IMR-90 (cell line): Measurements from ENCODE around the gene SPATS2L. TPM values are rescaled to one million over a fixed set of nuclear protein-coding genes. Genes with fewer than 3 reads are reported as not detected.

Source experiments
- ATAC-seq: fragments of 200-7000 bp; cut with Tn5 transposase; 2 replicates; pipeline ENCODE4 v1.9.1; 2020; ENCODE audit warnings: low read depth, mild to moderate bottlenecking, moderate library complexity
- BruUV-seq: library from RNA; stranded (reverse); fragments of 400-500 nt; replicated peaks from 2 replicates; lab custom pipeline; 2021; lab: Mats Ljungman, UMichigan
- CTCF ChIA-PET: fragments of 300-600 bp; formaldehyde crosslinking; extraction: SDS; loops from one replicate; lab custom pipeline; 2021; ENCODE audit warnings: antibody characterized with exemption; lab: Yijun Ruan, JAX
- POLR2A ChIA-PET: fragments of 300-600 bp; sonication (Branson Sonifier 250); formaldehyde crosslinking; loops from one replicate; lab custom pipeline; 2022; ENCODE audit warnings: antibody characterized with exemption; ENCODE audit not compliant: unreplicated experiment; lab: Charles Lee
- DNase-seq: peaks from one replicate; pipeline ENCODE4 v3.0.0; 2013
- H2AFZ ChIP-seq: replicated peaks from 2 replicates; pipeline ENCODE3; 2013; ENCODE audit warnings: low read length, mild to moderate bottlenecking; ENCODE audit not compliant: poor library complexity
- H2AK5ac ChIP-seq: 2 replicates; pipeline ENCODE4 v1.6.1; 2013; ENCODE audit warnings: low read depth, low read length, inconsistent platforms
- H2AK9ac ChIP-seq: replicated peaks from 2 replicates; pipeline ENCODE3; 2013; ENCODE audit warnings: mild to moderate bottlenecking, low read depth, low read length, moderate library complexity; ENCODE audit not compliant: poor library complexity
- H2BK120ac ChIP-seq: 2 replicates; pipeline ENCODE4 v1.6.1; 2013; ENCODE audit warnings: low read depth, low read length, inconsistent platforms
- H2BK15ac ChIP-seq: 3 replicates; pipeline ENCODE4 v1.6.1; 2013; ENCODE audit warnings: low read depth, low read length, inconsistent platforms
- H2BK20ac ChIP-seq: 2 replicates; pipeline ENCODE4 v1.6.1; 2013; ENCODE audit warnings: low read depth, mild to moderate bottlenecking, inconsistent platforms, low read length, moderate library complexity
- H2BK5ac ChIP-seq: 2 replicates; pipeline ENCODE4 v1.6.1; 2013; ENCODE audit warnings: mild to moderate bottlenecking, low read depth, low read length, inconsistent platforms; ENCODE audit not compliant: poor library complexity, severe bottlenecking
- H3K14ac ChIP-seq: replicated peaks from 2 replicates; pipeline ENCODE4 v1.6.1; 2013; ENCODE audit warnings: low read depth, low read length, inconsistent platforms
- H3K18ac ChIP-seq: 2 replicates; pipeline ENCODE4 v1.6.1; 2013; ENCODE audit warnings: low read depth, low read length, control low read depth
- H3K23ac ChIP-seq: 2 replicates; pipeline ENCODE4 v1.6.1; 2013; ENCODE audit warnings: low read depth, low read length, inconsistent platforms
- H3K27ac ChIP-seq: 2 replicates; pipeline ENCODE4 v1.5.1; 2013; ENCODE audit warnings: mild to moderate bottlenecking, control low read depth, low read length; ENCODE audit not compliant: insufficient read depth
- H3K27me3 ChIP-seq: 2 replicates; pipeline ENCODE4 v1.6.1; 2013; ENCODE audit warnings: low read length; ENCODE audit not compliant: control insufficient read depth, insufficient read depth
- H3K36me3 ChIP-seq: 2 replicates; pipeline ENCODE4 v1.6.1; 2013; ENCODE audit warnings: low read length, mixed read lengths; ENCODE audit not compliant: control insufficient read depth, insufficient read depth
- H3K4ac ChIP-seq: 2 replicates; pipeline ENCODE4 v1.6.1; 2013; ENCODE audit warnings: low read depth, low read length, inconsistent platforms
- H3K4me1 ChIP-seq: 2 replicates; pipeline ENCODE4 v1.6.1; 2013; ENCODE audit warnings: low read length, mixed read lengths; ENCODE audit not compliant: control insufficient read depth, insufficient read depth
- H3K4me2 ChIP-seq: 2 replicates; pipeline ENCODE4 v1.6.1; 2013; ENCODE audit warnings: low read depth, mild to moderate bottlenecking, control low read depth, low read length, moderate library complexity
- H3K4me3 ChIP-seq: 2 replicates; pipeline ENCODE4 v1.5.1; 2013; ENCODE audit warnings: low read depth, mild to moderate bottlenecking, control low read depth, low read length, moderate library complexity; ENCODE audit not compliant: insufficient read depth
- H3K56ac ChIP-seq: 2 replicates; pipeline ENCODE4 v1.6.1; 2013; ENCODE audit warnings: low read length, inconsistent platforms; ENCODE audit not compliant: insufficient read depth; ENCODE audit errors: extremely low read depth
- H3K79me1 ChIP-seq, 2 experiments: 2 replicates each; pipeline ENCODE4 v1.6.1; 2013; ENCODE audit warnings: low read length in 2 of 2, inconsistent platforms in 1 of 2, low read depth in 1 of 2
- H3K9ac ChIP-seq: 2 replicates; pipeline ENCODE4 v1.6.1; 2013; ENCODE audit warnings: low read depth, low read length, control low read depth
- H3K9me1 ChIP-seq: 2 replicates; pipeline ENCODE4 v1.6.1; 2013; ENCODE audit warnings: low read length, inconsistent platforms; ENCODE audit not compliant: insufficient read depth
- H3K9me3 ChIP-seq: 2 replicates; pipeline ENCODE4 v1.6.1; 2013; ENCODE audit warnings: low read length; ENCODE audit not compliant: control insufficient read depth, insufficient read depth
- H4K20me1 ChIP-seq: 2 replicates; pipeline ENCODE4 v1.6.1; 2013; ENCODE audit warnings: low read length, inconsistent platforms; ENCODE audit not compliant: insufficient read depth
- H4K5ac ChIP-seq: 2 replicates; pipeline ENCODE4 v1.6.1; 2013; ENCODE audit warnings: mild to moderate bottlenecking, low read depth, low read length, control low read depth
- H4K8ac ChIP-seq, 2 experiments: 2 replicates each; pipeline ENCODE4 v1.6.1; 2013; ENCODE audit warnings: low read depth in 2 of 2, low read length in 2 of 2, control low read depth in 1 of 2, inconsistent platforms in 1 of 2
- H4K91ac ChIP-seq: 2 replicates; pipeline ENCODE4 v1.6.1; 2013; ENCODE audit warnings: low read depth, low read length, inconsistent platforms; ENCODE audit not compliant: insufficient read depth
- FOS ChIP-seq: fragments of 150-350 bp; IDR thresholded peaks from 2 replicates; pipeline ENCODE4 v1.6.1; 2016; ENCODE audit warnings: low read depth, low read length
- NFE2L2 ChIP-seq: fragments of 150-350 bp; IDR thresholded peaks from 2 replicates; pipeline ENCODE4 v1.6.1; 2016; ENCODE audit warnings: low read depth, mild to moderate bottlenecking, low read length
- WGBS, 2 experiments: methylation state at CpG; one replicate each; pipeline versions ENCODE4 v1.1.5 to v1.1.7; 2013; ENCODE audit warnings: missing lambda C conversion rate in 2 of 2; ENCODE audit not compliant: insufficient read length in 1 of 2; ENCODE audit errors: extremely low coverage in 2 of 2; 5-methylcytosine and 5-hydroxymethylcytosine counted together
- dilution Hi-C: fragments of 300-500 bp; cut with HindIII; formaldehyde crosslinking; loops from one replicate; pipeline ENCODE4 v1.14.3; 2018; ENCODE audit warnings: low sequenced_read_pairs; ENCODE audit not compliant: unreplicated experiment
- in situ Hi-C: fragments of 300-500 bp; cut with MboI; formaldehyde crosslinking; loops from 3 replicates; pipeline ENCODE4 v1.14.3; 2019; ENCODE audit warnings: low sequenced_read_pairs, inconsistent platforms, mixed read lengths
- intact Hi-C: fragments of 100-400 bp; cut with micrococcal nuclease; formaldehyde crosslinking; loops from 2 replicates; pipeline ENCODE4 v1.10.0; 2022
- polyA plus RNA-seq, 3 experiments: library from polyadenylated mRNA; depleted of rRNA; stranded (reverse); fragments of >200 nt; gene quantifications; 2 replicates each; pipeline ENCODE4 v1.2.3, GENCODE V29; 2012; ENCODE audit warnings: low replicate concordance in 1 of 3
- total RNA-seq: library from RNA; depleted of rRNA; stranded (reverse); fragments of >200 nt; gene quantifications from 2 replicates; pipeline ENCODE4 v1.2.3, GENCODE V29; 2012

Gene SPATS2L
- total and polyA plus RNA-seq, 2 of the 4 experiments (the other 2 are of a cell fraction), result 118 to 155 TPM

DNA sequence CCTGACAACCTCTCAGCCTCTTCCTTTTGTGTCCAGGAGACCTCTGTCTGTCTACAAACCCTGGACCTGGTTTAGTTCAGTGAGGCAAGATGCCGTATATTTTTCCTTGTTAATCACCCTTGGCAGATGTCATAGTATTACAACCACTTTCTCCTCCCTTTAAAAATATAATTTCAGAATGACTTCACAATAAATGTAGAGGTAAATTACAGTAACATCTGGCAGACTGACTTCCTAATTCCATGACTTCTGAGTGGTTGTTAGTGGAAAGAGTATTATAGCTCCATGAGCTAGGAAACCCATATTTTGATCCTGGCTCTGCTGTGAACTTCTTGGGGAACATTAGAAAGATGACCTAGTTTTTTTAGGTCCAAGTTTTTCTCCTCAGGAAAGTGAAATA is 39.5 kb downstream of the SPATS2L start:
- WGBS, 2 experiments, result no CpG with 5 or more reads among the region's 1 CpG
- H3K36me3 ChIP-seq, result peaks cover 15% of the 10 kb centered on the region
- H2AK5ac ChIP-seq, result no peak overlapping the region
- CTCF ChIA-PET, result interaction anchor here (0.8 kb wide), 1 partner anchor 268 kb away, joined by 4 read pairs; no protein-coding TSS in a partner anchor
- H2AFZ ChIP-seq, result no peak overlapping the region
- no peak overlapping the region for H4K8ac ChIP-seq
- no peak for DNase-seq
- H4K20me1 ChIP-seq, result peaks cover 42% of the 10 kb centered on the region; the same call in 1 of the 2 replicates
- peaks cover 31 to 75% of the 10 kb centered on the region in 2 experiments for H3K79me1 ChIP-seq
- intact Hi-C loops, result no loop called here
- no peak overlapping the region for H3K18ac ChIP-seq
- BruUV-seq, result no TSS peak
- H3K9ac ChIP-seq, result no peak overlapping the region
- H3K14ac ChIP-seq, result 0 out of 2 replicates have a peak overlapping the region, but pooled peaks have one; percentile 7
- TF ChIP-seq FOS (no peak), NFE2L2 (no peak)
- H2BK5ac ChIP-seq, result no peak overlapping the region
- H4K91ac ChIP-seq, result no peak overlapping the region
- no peak overlapping the region for H2BK20ac ChIP-seq
- peaks cover 21% of the 10 kb centered on the region for H3K9me1 ChIP-seq
- H3K4ac ChIP-seq, result no peak overlapping the region
- no peak overlapping the region for H3K4me2 ChIP-seq
- peaks cover 10% of the 10 kb centered on the region for H3K4me1 ChIP-seq
- dilution Hi-C loops, result no loop called here
- no peak overlapping the region for H3K56ac ChIP-seq
- no peaks in the 10 kb centered on the region for H3K9me3 ChIP-seq
- H2BK15ac ChIP-seq, result no peak overlapping the region
- no peak overlapping the region for H3K4me3 ChIP-seq
- POLR2A ChIA-PET, result no interaction called here
- no peak overlapping the region for H2BK120ac ChIP-seq
- H3K27ac ChIP-seq, result no peak overlapping the region
- no peaks in the 10 kb centered on the region for H3K27me3 ChIP-seq
- in situ Hi-C loops, result no loop called here
- peak overlapping the region; percentile 20; the same call in 1 of the 2 replicates for H4K5ac ChIP-seq
- 0 out of 2 replicates have a peak overlapping the region, but pooled peaks have one; percentile 46 for H3K23ac ChIP-seq
- ATAC-seq, result no peak
- H2AK9ac ChIP-seq, result no peak overlapping the region
